ENCODE measurements around the gene CBFA2T3.

The CBFA2T3 gene

GRCh38 chr16:88830783-88831182 lies 146.2 kb downstream of the CBFA2T3 start:
- no peak for TF ChIP-seq CTCF (IDR thresholded peaks at IDR 0.05; ENCODE audit: extremely low read depth, missing control alignments)
- no peak for DNase-seq (ENCODE audit: low spot score)

- TF ChIP-seq CTCF (IDR thresholded peaks at IDR 0.05; ENCODE audit: extremely low read depth, missing control alignments) = no peak
- no peak for DNase-seq (ENCODE audit: low spot score)
Measured at GRCh38 chr16:88830258-88830657, 146.7 kb downstream of the CBFA2T3 start.

DNA sequence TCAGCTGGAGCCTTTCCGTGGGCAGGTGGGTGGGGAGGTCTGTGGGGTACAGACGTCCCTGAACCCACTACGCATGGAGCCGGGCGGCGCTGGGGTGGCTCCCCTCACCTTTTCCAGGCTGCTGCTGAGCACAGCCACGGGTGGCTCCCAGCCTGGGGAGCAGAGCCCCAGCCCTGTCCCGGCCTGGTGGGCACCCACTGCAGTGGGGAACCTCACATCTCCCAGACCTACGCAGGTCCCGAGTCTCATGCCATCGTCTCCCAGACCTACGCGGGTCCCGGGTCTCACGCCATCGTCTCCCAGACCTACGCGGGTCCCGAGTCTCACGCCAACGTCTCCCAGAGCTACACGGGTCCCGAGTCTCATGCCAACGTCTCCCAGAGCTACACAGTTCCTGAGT lies 148.3 kb downstream of the CBFA2T3 start:
- DNase-seq (ENCODE audit: low spot score) = no peak
- no peak for TF ChIP-seq CTCF (IDR thresholded peaks at IDR 0.05; ENCODE audit: extremely low read depth, missing control alignments)

DNA sequence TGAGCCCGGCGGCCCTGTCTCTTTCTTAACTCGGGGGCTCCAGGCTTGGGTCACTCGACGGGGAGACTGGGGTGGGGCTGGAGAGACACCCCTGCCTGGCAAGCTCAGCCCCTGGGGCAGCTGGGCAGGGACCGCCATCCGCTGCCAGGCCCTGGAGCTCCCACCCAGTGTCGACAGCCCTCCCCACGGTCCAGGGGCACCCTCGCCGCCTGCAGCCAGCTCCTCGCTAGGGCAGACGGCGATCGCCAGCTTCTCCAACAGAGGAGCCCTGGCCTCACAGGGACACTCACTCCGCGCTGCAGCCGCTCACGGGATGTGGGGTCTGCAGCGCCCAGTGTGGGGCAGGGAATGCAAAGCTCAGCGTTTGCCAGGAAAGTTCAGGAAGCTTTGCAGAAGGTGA lies 149.3 kb downstream of the CBFA2T3 start:
- TF ChIP-seq CTCF (IDR thresholded peaks at IDR 0.05; ENCODE audit: extremely low read depth, missing control alignments) = no peak
- no peak for DNase-seq (ENCODE audit: low spot score)

DNA sequence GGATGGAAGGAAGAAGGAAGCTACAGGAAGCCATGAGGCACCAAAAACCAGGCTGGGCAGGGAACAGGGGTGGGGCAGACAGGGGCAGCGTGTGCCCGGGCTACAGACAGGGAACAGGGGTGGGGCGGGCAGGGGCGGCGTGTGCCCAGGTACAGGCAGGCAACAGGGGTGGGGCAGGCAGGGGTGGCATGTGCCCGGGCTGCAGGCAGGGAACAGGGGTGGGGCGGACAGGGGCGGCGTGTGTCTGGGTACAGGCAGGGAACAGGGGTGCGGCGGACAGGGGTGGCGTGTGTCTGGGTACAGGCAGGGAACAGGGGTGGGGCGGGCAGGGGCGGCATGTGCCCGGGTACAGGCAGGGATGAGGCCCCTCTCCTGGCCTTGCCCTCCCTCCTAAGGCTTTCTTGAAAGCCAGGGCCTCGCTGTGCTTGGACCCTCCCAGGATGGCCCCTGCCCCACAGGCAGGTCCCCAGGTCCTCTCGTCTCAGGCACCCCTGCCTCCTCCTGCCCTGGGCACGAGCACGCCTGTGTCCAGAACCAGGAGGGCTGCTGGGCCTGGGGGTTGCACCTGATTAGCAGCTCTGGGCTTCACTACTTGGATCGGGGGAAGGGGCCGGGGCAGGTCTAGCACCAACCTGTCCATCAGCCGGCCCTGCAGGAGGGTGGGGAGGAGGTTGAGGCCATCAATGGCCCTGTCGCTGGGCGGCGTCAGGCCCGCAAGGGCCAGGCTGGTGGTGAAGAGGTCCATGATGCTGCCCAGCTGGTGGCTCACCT lies 150.8 kb downstream of the CBFA2T3 start:
- TF ChIP-seq CTCF (IDR thresholded peaks at IDR 0.05; ENCODE audit: extremely low read depth, missing control alignments) = no peak
- DNase-seq (ENCODE audit: low spot score) = no peak

- no peak for DNase-seq (ENCODE audit: low spot score)
- no peak for TF ChIP-seq CTCF (IDR thresholded peaks at IDR 0.05; ENCODE audit: extremely low read depth, missing control alignments)
Measured at GRCh38 chr16:88825146-88825545, 151.9 kb downstream of the CBFA2T3 start.

All from GM20000 (cell line).